ENCODE results near the gene ANAPC4. TPM values are rescaled to one million over a fixed set of nuclear protein-coding genes. Genes with fewer than 3 reads are reported as not detected.

Gene ANAPC4
- total and polyA plus RNA-seq, 2 experiments from 2014 or later, result 19.7 to 22.0 TPM

DNA sequence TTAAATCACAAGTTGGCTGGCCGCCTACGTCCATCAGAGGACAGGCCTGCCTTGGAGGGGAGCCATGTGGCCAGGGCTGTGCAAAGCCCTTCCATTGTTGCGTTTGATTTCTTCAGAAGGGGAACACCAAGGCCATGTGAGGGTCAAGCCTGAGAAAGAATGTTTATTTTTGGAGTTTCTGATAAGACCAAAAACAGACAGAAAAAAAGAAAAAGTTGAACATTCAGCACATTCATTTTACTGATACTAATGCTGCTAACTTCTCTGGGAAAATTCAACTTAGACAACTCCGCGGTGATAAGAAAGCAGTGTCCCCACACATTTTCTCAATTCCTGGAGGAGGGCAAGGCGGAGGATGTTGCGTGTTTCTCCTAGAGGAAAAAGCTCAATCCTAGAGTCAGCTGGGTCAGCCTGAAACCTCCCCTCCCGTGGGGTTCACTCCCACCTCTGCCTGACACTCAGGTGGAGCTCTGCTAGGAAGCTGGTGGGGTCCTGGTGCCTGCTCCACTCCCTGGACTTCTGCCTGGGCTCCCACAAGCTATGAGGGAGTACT is 63.5 kb downstream of the ANAPC4 start:
- H3K9ac ChIP-seq, result no peak overlapping the region
- no peaks in the 10 kb centered on the region for H3K9me2 ChIP-seq (ENCODE audit: insufficient read depth)
- no peaks in the 10 kb centered on the region for H4K20me1 ChIP-seq (ENCODE audit: insufficient read depth)
- H3F3A ChIP-seq (ENCODE audit: insufficient read depth), result no peaks in the 10 kb centered on the region
- no peak for TF ChIP-seq EZH2 (IDR thresholded peaks at IDR 0.05; ENCODE audit: insufficient read depth, poor library complexity, severe bottlenecking)
- TF ChIP-seq EZH2phosphoT487 (IDR thresholded peaks at IDR 0.05; ENCODE audit: insufficient read depth, low read depth), result no peak
- no peaks in the 10 kb centered on the region for H3K4me1 ChIP-seq (ENCODE audit: insufficient read depth)
- no peaks in the 10 kb centered on the region for H3K9me3 ChIP-seq (ENCODE audit: low read depth)
- no peak overlapping the region for H3K4me3 ChIP-seq
- H3K79me2 ChIP-seq (ENCODE audit: insufficient read depth), result no peaks in the 10 kb centered on the region
- no peaks in the 10 kb centered on the region for H3K27me3 ChIP-seq (replicated peaks; ENCODE audit: insufficient read depth)
- WGBS, 2 experiments (ENCODE audit: low coverage in 1 of 2, low lambda C conversion rate in 2 of 2, missing lambda C conversion rate in 2 of 2), result 66 to 69% methylated on average over 8 of the region's 8 CpGs
- H3K27ac ChIP-seq, result no peak overlapping the region
- no peak overlapping the region for H2AFZ ChIP-seq
- in situ Hi-C loops (cut with MboI), result loop anchor here (10.0 to 25.0 kb wide), 2 partner anchors 324 to 972 kb away; no protein-coding TSS in a partner anchor
- DNase-seq, result no peak
- no peaks in the 10 kb centered on the region for H3K36me3 ChIP-seq (ENCODE audit: low read depth)
- no peak overlapping the region for H3K4me2 ChIP-seq (ENCODE audit: unreplicated experiment)

- TF ChIP-seq EZH2phosphoT487 (IDR thresholded peaks at IDR 0.05; ENCODE audit: insufficient read depth, low read depth) (no peak), EZH2 (IDR thresholded peaks at IDR 0.05; ENCODE audit: insufficient read depth, poor library complexity, severe bottlenecking) (no peak)
- Histone ChIP-seq H4K20me1 (ENCODE audit: insufficient read depth) (no peaks in the 10 kb centered on the region), H3F3A (ENCODE audit: insufficient read depth) (no peaks in the 10 kb centered on the region), H3K9ac (no peak overlapping the region), H2AFZ (no peak overlapping the region), H3K79me2 (ENCODE audit: insufficient read depth) (no peaks in the 10 kb centered on the region), H3K4me3 (no peak overlapping the region), H3K4me2 (ENCODE audit: unreplicated experiment) (no peak overlapping the region), H3K27ac (no peak overlapping the region), H3K27me3 (replicated peaks; ENCODE audit: insufficient read depth) (no peaks in the 10 kb centered on the region), H3K4me1 (ENCODE audit: insufficient read depth) (no peaks in the 10 kb centered on the region), H3K9me2 (ENCODE audit: insufficient read depth) (no peaks in the 10 kb centered on the region), H3K9me3 (ENCODE audit: low read depth) (no peaks in the 10 kb centered on the region), H3K36me3 (ENCODE audit: low read depth) (no peaks in the 10 kb centered on the region)
- peak; percentile 75 for DNase-seq
- in situ Hi-C loops (cut with MboI), result loop anchor here (10.0 to 25.0 kb wide), 2 partner anchors 323 to 971 kb away; no protein-coding TSS in a partner anchor
- whole genome bisulfite sequencing, 2 experiments (ENCODE audit: low coverage in 1 of 2, low lambda C conversion rate in 2 of 2, missing lambda C conversion rate in 2 of 2), result 31 to 33% methylated on average over 6 of the region's 6 CpGs
Measured at GRCh38 chr4:25441519-25442117, 64.6 kb downstream of the ANAPC4 start.

- TF ChIP-seq EZH2phosphoT487 (IDR thresholded peaks at IDR 0.05; ENCODE audit: insufficient read depth, low read depth) (no peak), EZH2 (IDR thresholded peaks at IDR 0.05; ENCODE audit: insufficient read depth, poor library complexity, severe bottlenecking) (no peak)
- no peak overlapping the region for H3K4me3 ChIP-seq
- WGBS, 2 experiments (ENCODE audit: low coverage in 1 of 2, low lambda C conversion rate in 2 of 2, missing lambda C conversion rate in 2 of 2), result 77 to 78% methylated on average over 9 of the region's 9 CpGs
- no peaks in the 10 kb centered on the region for H3K79me2 ChIP-seq (ENCODE audit: insufficient read depth)
- no peaks in the 10 kb centered on the region for H3K9me3 ChIP-seq (ENCODE audit: low read depth)
- H3K4me1 ChIP-seq (ENCODE audit: insufficient read depth), result no peaks in the 10 kb centered on the region
- H3K27me3 ChIP-seq (replicated peaks; ENCODE audit: insufficient read depth), result no peaks in the 10 kb centered on the region
- no peak overlapping the region for H2AFZ ChIP-seq
- H3K27ac ChIP-seq, result no peak overlapping the region
- H3K4me2 ChIP-seq (ENCODE audit: unreplicated experiment), result no peak overlapping the region
- no peaks in the 10 kb centered on the region for H4K20me1 ChIP-seq (ENCODE audit: insufficient read depth)
- no peaks in the 10 kb centered on the region for H3K9me2 ChIP-seq (ENCODE audit: insufficient read depth)
- in situ Hi-C loops (cut with MboI), result loop anchor here (10.0 to 25.0 kb wide), 2 partner anchors 322 to 969 kb away; no protein-coding TSS in a partner anchor
- DNase-seq, result no peak
- no peaks in the 10 kb centered on the region for H3F3A ChIP-seq (ENCODE audit: insufficient read depth)
- H3K9ac ChIP-seq, result no peak overlapping the region
- no peaks in the 10 kb centered on the region for H3K36me3 ChIP-seq (ENCODE audit: low read depth)
Measured at GRCh38 chr4:25442863-25443307, 65.8 kb downstream of the ANAPC4 start.

- H3K4me2 ChIP-seq (ENCODE audit: unreplicated experiment), result no peak overlapping the region
- in situ Hi-C loops (cut with MboI), result loop anchor here (10.0 to 25.0 kb wide), 2 partner anchors 321 to 968 kb away; no protein-coding TSS in a partner anchor
- TF ChIP-seq EZH2 (IDR thresholded peaks at IDR 0.05; ENCODE audit: insufficient read depth, poor library complexity, severe bottlenecking), result no peak
- no peak for TF ChIP-seq EZH2phosphoT487 (IDR thresholded peaks at IDR 0.05; ENCODE audit: insufficient read depth, low read depth)
Measured at GRCh38 chr4:25443851-25444250, 66.8 kb downstream of the ANAPC4 start.

More at GRCh38 chr4:25443851-25444250, 66.8 kb downstream of the ANAPC4 start:
- H3K4me3 ChIP-seq, result no peak overlapping the region
- H4K20me1 ChIP-seq (ENCODE audit: insufficient read depth), result no peaks in the 10 kb centered on the region
- WGBS, 2 experiments (ENCODE audit: low coverage in 1 of 2, low lambda C conversion rate in 2 of 2, missing lambda C conversion rate in 2 of 2), result 83 to 88% methylated on average over 6 of the region's 6 CpGs
- peaks cover 5% of the 10 kb centered on the region for H3K4me1 ChIP-seq (ENCODE audit: insufficient read depth)
- H3F3A ChIP-seq (ENCODE audit: insufficient read depth), result no peaks in the 10 kb centered on the region
- no peaks in the 10 kb centered on the region for H3K36me3 ChIP-seq (ENCODE audit: low read depth)
- H3K9me3 ChIP-seq (ENCODE audit: low read depth), result no peaks in the 10 kb centered on the region
- no peaks in the 10 kb centered on the region for H3K9me2 ChIP-seq (ENCODE audit: insufficient read depth)
- no peaks in the 10 kb centered on the region for H3K27me3 ChIP-seq (replicated peaks; ENCODE audit: insufficient read depth)
- H3K9ac ChIP-seq, result no peak overlapping the region
- no peak overlapping the region for H2AFZ ChIP-seq
- DNase-seq, result no peak
- H3K27ac ChIP-seq, result no peak overlapping the region
- no peaks in the 10 kb centered on the region for H3K79me2 ChIP-seq (ENCODE audit: insufficient read depth)
